Body of pancreas (tissue), 4 donors: ENCODE measurements around the gene TMEM107. TPM values are rescaled to one million over a fixed set of nuclear protein-coding genes. Genes with fewer than 3 reads are reported as not detected.
"Not testable (repeated sequence)": the region's sequence is repeated elsewhere in the genome, so short reads cannot be mapped to it uniquely, and the experiment has no call there.

Source experiments
- ATAC-seq: fragments of 150-250 bp; one replicate; pipeline ENCODE4 v1.9.1; 2016
- DNase-seq, 4 donors: peaks; one replicate each; pipeline ENCODE4 v3.0.0-alpha.2; 2019
- H3K27ac ChIP-seq, 4 donors: fragments of 200-600 bp; sonication (generic); 1 replicate in 3 of 4; 2 replicates in 1 of 4; pipeline versions ENCODE4 v1.5.1 to v1.6.1; 2016 to 2019; ENCODE audit warnings: mild to moderate bottlenecking in 1 of 4, mixed read lengths in 1 of 4, moderate library complexity in 1 of 4
- H3K27me3 ChIP-seq, 2 donors: fragments of 200-600 bp; sonication (generic); one replicate each; pipeline ENCODE4 v1.6.0; 2016; ENCODE audit warnings: mild to moderate bottlenecking in 1 of 2
- H3K36me3 ChIP-seq, 2 donors: fragments of 200-600 bp; sonication (generic); replicated peaks in 1 of 2; 2 replicates each; pipeline ENCODE4 v1.5.1; 2016; ENCODE audit warnings: low read depth in 2 of 2; ENCODE audit not compliant: insufficient read depth in 1 of 2
- H3K4me1 ChIP-seq: fragments of 200-600 bp; sonication (generic); one replicate; pipeline ENCODE4 v1.6.0; 2016
- H3K4me3 ChIP-seq, 2 donors: fragments of 200-600 bp; sonication (generic); 1 replicate in 1 of 2; 2 replicates in 1 of 2; pipeline ENCODE4 v1.5.1; 2016 to 2019
- H3K9me3 ChIP-seq, 3 donors: fragments of 200-600 bp; sonication (generic); 1 replicate in 2 of 3; 2 replicates in 1 of 3; pipeline ENCODE4 v1.5.1; 2016
- POLR2A ChIP-seq, 3 donors: fragments of 450-650 bp; IDR thresholded peaks; one replicate each; pipeline ENCODE4 v1.6.1; 2016; ENCODE audit warnings: antibody characterized with exemption in 3 of 3, mild to moderate bottlenecking in 2 of 3
- WGBS, 2 donors: methylation state at CpG; one replicate each; pipeline ENCODE4 v1.1.5; 2017; 5-methylcytosine and 5-hydroxymethylcytosine counted together
- intact Hi-C: fragments of 100-400 bp; cut with DNase I; formaldehyde crosslinking; loops from one replicate; pipeline ENCODE4 v1.15.1; 2023
- total RNA-seq, 2 donors: library from RNA; depleted of rRNA; stranded (reverse); fragments of >200 nt; gene quantifications; one replicate each; pipeline ENCODE4 v1.1.0, GENCODE V29; 2016
- TF ChIP-seq, protein P1 (sequence below), 7 experiments: fragments of 450-650 bp in 4 of 7; fragments of 200-600 bp in 3 of 7; sonication (generic) in 3 of 7; IDR thresholded peaks; one replicate each; pipeline ENCODE4 v1.5.1; 2016 to 2019; ENCODE audit warnings: antibody characterized with exemption in 7 of 7

TMEM107 gene
- total RNA-seq, 2 donors from 2014 or later: 7.6 to 12.7 TPM

DNA sequence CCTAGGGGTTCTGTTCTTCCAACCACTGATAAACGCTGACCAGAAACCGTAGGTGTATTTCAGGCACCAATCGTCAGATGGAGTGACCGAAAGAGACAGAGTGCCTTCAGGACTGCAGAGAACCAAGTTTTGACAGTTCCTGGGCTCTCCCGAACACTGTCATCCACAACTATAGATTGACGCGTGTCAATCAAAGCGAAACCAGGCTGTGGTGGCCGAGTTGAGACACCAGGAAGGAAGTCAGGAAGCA is 46.1 kb upstream of the TMEM107 start:
- H3K4me3 ChIP-seq: peak overlapping the region in 1 of 2 donors; percentile 20
- intact Hi-C loops: no loop called here
- no peaks in the 10 kb centered on the region for H3K27me3 ChIP-seq
- no peaks in the 10 kb centered on the region for H3K36me3 ChIP-seq
- H3K4me1 ChIP-seq: peaks cover 43% of the 10 kb centered on the region
- peak overlapping the region; percentile 90 to 96 (median 92) for H3K27ac ChIP-seq
- no peak for ATAC-seq
- H3K9me3 ChIP-seq: no peaks in the 10 kb centered on the region
- DNase-seq: no peak
- WGBS, 2 donors: 0% methylated on average over 9 of the region's 9 CpGs
- TF ChIP-seq, protein P1, sequence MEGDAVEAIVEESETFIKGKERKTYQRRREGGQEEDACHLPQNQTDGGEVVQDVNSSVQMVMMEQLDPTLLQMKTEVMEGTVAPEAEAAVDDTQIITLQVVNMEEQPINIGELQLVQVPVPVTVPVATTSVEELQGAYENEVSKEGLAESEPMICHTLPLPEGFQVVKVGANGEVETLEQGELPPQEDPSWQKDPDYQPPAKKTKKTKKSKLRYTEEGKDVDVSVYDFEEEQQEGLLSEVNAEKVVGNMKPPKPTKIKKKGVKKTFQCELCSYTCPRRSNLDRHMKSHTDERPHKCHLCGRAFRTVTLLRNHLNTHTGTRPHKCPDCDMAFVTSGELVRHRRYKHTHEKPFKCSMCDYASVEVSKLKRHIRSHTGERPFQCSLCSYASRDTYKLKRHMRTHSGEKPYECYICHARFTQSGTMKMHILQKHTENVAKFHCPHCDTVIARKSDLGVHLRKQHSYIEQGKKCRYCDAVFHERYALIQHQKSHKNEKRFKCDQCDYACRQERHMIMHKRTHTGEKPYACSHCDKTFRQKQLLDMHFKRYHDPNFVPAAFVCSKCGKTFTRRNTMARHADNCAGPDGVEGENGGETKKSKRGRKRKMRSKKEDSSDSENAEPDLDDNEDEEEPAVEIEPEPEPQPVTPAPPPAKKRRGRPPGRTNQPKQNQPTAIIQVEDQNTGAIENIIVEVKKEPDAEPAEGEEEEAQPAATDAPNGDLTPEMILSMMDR (IDR thresholded peaks at IDR 0.05): no peak
- no peak for TF ChIP-seq POLR2A (IDR thresholded peaks at IDR 0.05)

DNA sequence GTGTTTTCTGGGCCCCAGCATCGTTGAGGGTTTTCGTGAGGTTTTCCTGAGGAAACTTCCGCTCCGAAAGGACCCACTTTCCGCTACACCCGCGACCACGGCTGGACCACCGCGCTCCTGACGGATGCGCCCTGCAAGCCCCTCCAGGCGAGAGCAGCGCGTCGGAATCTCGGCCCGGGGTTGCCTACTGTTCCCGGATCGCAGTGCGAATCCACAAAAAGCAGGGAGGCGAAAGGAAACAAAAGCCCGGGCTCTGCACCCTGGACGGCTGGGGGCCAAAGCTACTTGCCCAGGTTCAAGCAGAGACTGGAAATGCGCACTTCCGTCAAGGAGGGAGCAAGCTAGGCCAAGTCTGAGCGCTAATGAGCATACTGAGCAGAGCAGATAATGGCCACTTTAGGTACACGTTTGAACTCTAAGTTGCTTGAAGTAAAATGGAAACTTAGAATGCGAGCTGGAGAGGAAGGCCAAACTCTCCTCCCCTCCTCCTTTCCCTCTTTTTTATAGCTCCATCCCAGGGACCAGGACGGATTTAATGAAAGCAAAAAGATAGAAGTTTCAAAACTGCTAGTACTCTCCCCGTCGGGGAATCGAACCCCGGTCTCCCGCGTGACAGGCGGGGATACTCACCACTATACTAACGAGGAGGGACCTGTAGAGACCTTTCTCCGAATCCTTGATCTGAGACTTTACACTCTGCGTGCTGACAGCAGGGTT is 45.6 kb upstream of the TMEM107 start:
- no peaks in the 10 kb centered on the region for H3K27me3 ChIP-seq
- ATAC-seq (peak; percentile 63), DNase-seq (peak; percentile 87 to 92 (median 90))
- no peaks in the 10 kb centered on the region for H3K9me3 ChIP-seq
- H3K4me3 ChIP-seq: peak overlapping the region; percentile 20 to 38
- peak overlapping the region; percentile 90 to 96 (median 92) for H3K27ac ChIP-seq
- WGBS, 2 donors: 1 to 3% methylated on average over 33 to 40 of the region's 40 CpGs
- H3K4me1 ChIP-seq: peaks cover 39% of the 10 kb centered on the region
- TF ChIP-seq, protein P1 (IDR thresholded peaks at IDR 0.05): no peak
- TF ChIP-seq POLR2A (IDR thresholded peaks at IDR 0.05): peak in 1 of 3 donors; percentile 37
- intact Hi-C loops: no loop called here
- no peaks in the 10 kb centered on the region for H3K36me3 ChIP-seq

DNA sequence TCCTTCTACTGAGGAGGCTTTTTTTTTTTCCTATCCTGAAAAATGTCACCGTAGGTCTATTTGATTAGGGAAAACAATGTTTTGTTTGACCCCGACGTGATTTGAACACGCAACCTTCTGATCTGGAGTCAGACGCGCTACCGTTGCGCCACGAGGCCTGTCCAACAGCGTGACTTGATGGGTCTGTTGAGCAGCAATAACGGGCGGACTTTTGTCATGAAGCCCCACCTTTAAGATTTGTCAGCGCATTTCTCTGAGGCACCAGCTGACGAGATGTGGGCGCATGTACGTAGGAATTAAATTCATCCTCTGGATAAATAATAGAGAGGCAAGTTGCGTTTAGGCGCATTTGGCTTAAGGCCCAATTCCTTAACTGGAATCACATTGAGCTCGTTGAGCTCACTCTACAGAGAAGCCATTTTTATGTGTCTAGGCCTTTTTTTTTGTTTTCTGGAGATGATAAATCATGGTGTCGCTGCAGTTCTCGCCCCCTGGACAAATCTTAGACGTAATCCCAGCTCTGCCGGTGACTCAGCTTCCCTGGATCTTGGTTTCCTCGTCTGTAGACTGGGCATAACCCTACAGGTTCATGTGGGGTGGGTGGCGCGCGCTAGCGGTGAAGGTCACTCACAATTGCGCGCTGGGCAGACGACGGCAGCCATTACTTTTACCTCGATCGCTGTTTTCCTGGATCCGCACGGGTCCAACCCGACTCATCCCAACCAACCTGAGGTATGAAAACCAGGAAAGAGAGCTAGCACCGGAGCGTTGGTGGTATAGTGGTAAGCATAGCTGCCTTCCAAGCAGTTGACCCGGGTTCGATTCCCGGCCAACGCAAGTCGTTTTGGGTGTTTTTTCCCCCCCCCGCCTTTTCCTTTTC is 44.8 kb upstream of the TMEM107 start:
- intact Hi-C loops: no loop called here
- peak; percentile 64 for ATAC-seq
- WGBS, 2 donors: 0 to 1% methylated on average over 35 to 45 of the region's 45 CpGs

DNA sequence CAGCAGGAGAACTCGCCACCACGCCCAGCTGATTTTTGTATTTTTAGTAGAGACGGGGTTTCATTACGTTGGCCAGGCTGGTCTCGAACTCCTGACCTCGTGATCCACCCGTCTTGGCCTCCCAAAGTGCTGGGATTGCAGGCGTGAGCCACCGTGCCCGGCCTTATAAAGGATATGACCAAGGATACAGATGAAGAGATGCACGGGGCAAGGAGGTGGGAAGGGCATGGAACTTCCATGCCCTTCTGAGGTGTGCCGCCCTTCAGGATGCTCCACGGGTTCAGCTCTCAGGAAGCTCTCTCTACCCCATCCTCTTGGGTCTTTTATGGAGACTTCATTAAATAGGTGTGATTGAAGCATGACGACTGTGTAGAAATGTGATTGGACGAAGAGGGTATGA is 37.8 kb upstream of the TMEM107 start:
- H3K4me1 ChIP-seq: peaks cover 23% of the 10 kb centered on the region
- H3K4me3 ChIP-seq, H3K27ac ChIP-seq, H3K9me3 ChIP-seq, H3K27me3 ChIP-seq, DNase-seq, ATAC-seq, intact Hi-C loops, H3K36me3 ChIP-seq: not testable (repeated sequence)
- WGBS, 2 donors: 87 to 89% methylated on average over 15 of the region's 15 CpGs

More for the DNA sequence above, 44.8 kb upstream of the TMEM107 start:
- no peaks in the 10 kb centered on the region for H3K27me3 ChIP-seq
- H3K27ac ChIP-seq: peak overlapping the region; percentile 90 to 96 (median 92)
- no peaks in the 10 kb centered on the region for H3K36me3 ChIP-seq
- no peaks in the 10 kb centered on the region for H3K9me3 ChIP-seq
- peak in 1 of 3 donors; percentile 46 for TF ChIP-seq POLR2A (IDR thresholded peaks at IDR 0.05)
- TF ChIP-seq, protein P1 (IDR thresholded peaks at IDR 0.05): no peak
- H3K4me1 ChIP-seq: peaks cover 32% of the 10 kb centered on the region
- H3K4me3 ChIP-seq: peak overlapping the region; percentile 20 to 38
- peak; percentile 92 to 95 (median 94) for DNase-seq

DNA sequence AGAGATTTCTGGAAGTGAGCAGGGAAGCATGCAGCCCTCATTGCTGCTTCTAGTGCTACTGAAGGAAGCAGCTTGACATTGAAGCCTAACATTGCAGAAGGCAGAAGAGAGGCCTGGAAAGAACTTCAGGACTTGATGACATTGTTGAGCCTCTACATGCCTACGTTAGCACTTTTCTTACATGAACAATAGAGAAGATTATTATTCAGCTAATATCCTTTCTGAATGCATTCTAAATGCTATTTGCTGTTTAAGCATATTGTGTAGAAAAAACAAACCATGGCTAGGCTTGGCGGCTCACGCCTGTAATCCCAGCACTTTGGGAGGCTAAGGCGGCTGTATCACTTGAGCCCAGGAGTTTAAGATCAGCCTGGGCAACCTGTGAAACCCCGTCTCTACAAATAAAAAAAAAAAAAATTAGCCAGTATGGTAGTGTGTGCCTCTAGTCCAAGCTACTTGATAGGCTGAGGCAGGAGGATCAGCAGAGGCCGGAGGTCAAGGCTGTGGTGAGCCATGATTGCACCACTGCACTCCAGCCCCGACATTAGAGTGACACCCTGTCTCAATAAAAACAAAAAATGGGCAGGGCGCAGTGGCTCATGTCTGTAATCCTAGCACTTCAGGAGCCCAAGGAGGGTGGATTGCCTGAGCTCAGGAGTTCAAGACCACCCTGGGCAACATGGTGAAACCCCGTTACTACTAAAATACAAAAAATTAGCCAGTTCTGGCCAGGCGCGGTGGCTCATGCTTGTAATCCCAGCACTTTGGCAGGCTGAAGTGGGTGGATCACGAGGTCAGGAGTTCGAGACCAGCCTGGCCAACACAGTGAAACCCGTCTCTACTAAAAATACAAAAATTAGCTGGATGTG is 36.4 kb upstream of the TMEM107 start:
- H3K4me1 ChIP-seq: peaks cover 17% of the 10 kb centered on the region
- no peak overlapping the region for H3K4me3 ChIP-seq
- H3K9me3 ChIP-seq: no peaks in the 10 kb centered on the region
- TF ChIP-seq, protein P1 (IDR thresholded peaks at IDR 0.05): no peak
- TF ChIP-seq POLR2A (IDR thresholded peaks at IDR 0.05): no peak
- DNase-seq: no peak
- H3K36me3 ChIP-seq: no peaks in the 10 kb centered on the region
- ATAC-seq: no peak
- H3K27ac ChIP-seq: no peak overlapping the region
- intact Hi-C loops: no loop called here
- 77 to 81% methylated on average over 14 of the region's 14 CpGs for WGBS, 2 donors
- H3K27me3 ChIP-seq: no peaks in the 10 kb centered on the region
